ENCODE results near the gene HCAR2.

GRCh38 chr12:122740351-122740750, 37.2 kb upstream of the HCAR2 start:
- TF ChIP-seq CTCF (IDR thresholded peaks at IDR 0.05) = no peak
- no peak for TF ChIP-seq POLR2A (IDR thresholded peaks at IDR 0.05)
- TF ChIP-seq POLR2AphosphoS5 (IDR thresholded peaks at IDR 0.05) = no peak

Data from sigmoid colon (tissue), 4 donors.